CD4-positive, alpha-beta T cell treated with Interleukin-15 for 1 hour (primary cell): ENCODE measurements around the gene MANEAL.
"Not testable (repeated sequence)": the region's sequence is repeated elsewhere in the genome, so short reads cannot be mapped to it uniquely, and the experiment has no call there.

Experiments used
- DNase-seq: peaks from one replicate; pipeline ENCODE4 v3.0.0-alpha.2; 2020

The MANEAL gene, protein sequence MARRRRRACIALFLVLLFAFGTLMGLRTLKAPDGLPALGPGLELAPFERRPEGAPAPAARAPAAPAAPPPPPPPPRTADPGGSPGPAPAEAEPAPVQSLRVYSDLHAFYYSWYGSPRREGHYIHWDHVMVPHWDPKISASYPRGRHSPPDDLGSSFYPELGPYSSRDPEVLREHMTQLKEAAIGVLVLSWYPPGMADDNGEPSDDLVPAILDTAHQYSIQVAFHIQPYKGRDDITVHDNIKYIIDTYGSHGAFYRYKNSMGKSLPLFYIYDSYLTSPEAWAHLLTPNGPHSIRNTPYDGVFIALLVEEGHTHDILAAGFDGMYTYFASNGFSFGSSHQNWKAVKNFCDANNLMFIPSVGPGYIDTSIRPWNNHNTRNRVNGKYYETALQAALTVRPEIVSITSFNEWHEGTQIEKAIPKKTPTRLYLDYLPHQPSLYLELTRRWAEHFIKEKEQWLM

DNA sequence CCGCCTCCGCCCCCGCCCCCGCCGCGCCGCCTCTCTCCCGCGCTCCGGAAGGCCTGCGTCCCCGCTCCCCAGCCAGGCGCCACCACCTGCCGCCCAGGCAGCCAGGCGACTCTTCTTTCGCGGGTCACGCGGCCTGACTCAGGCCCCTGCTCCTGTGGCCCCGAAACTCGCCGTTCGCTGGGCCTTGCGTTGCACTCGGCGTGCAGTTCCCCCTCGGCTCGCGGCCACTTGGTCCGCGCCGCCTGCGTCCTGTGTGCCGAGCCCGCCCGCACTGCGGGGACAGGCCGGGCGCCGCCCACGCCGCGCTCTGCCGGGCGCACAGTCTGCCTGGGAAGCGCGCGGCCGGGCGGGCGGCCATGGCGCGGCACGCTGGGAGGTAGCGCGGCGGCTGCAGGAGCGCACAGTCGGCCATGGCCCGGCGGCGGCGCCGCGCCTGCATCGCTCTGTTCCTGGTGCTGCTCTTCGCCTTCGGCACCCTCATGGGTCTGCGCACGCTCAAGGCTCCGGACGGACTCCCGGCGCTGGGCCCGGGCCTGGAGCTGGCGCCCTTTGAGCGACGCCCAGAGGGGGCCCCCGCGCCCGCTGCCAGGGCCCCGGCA is at the start of gene MANEAL:
MANEAL (plus strand) TSS at position 75 of the 599 bp plus-strand sequence; CDS start at position 411, 336 bp downstream.
- DNase-seq, result peak; percentile 35

DNA sequence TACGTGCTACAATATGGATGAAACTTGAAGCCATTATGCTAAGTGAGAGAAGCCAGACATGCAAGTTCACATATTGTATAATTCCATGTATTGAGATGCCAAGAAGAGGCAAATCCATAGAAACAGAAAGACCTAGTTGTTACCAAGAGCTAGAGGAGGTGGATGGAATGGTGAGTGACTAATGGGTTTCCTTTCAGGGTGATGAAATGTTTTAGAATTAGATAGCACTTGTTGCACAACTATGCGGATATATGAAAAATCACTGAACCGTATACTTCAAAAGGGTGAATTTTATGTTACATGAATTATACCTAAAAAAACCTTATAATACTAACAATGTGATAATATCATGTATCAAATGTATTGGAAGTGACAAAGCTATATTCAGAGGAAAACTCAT is 46.8 kb upstream of the MANEAL start:
- DNase-seq, result no peak

DNA sequence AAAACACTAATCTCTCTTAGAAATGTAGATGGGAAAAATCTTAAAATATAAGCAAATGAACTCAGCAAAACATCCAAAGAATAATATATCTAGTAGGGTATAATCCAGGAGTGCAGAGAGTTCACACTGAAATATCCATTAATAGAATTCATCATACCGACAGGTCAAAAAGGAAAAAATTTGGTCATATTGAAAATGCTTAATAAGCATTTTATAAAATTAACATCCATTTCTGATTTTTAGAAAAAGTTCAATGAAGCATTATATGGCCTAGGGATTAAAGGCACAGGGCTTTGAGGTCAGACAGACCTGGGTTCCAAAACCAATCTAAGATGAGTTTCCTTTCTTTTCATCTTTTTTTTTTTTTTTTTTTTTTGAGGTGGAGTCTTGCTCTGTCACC is 45.1 kb upstream of the MANEAL start:
- no peak for DNase-seq

- DNase-seq, result no peak
These were observed 41.4 kb upstream of the MANEAL start for GRCh38 chr1:37752213-37752582.

DNA sequence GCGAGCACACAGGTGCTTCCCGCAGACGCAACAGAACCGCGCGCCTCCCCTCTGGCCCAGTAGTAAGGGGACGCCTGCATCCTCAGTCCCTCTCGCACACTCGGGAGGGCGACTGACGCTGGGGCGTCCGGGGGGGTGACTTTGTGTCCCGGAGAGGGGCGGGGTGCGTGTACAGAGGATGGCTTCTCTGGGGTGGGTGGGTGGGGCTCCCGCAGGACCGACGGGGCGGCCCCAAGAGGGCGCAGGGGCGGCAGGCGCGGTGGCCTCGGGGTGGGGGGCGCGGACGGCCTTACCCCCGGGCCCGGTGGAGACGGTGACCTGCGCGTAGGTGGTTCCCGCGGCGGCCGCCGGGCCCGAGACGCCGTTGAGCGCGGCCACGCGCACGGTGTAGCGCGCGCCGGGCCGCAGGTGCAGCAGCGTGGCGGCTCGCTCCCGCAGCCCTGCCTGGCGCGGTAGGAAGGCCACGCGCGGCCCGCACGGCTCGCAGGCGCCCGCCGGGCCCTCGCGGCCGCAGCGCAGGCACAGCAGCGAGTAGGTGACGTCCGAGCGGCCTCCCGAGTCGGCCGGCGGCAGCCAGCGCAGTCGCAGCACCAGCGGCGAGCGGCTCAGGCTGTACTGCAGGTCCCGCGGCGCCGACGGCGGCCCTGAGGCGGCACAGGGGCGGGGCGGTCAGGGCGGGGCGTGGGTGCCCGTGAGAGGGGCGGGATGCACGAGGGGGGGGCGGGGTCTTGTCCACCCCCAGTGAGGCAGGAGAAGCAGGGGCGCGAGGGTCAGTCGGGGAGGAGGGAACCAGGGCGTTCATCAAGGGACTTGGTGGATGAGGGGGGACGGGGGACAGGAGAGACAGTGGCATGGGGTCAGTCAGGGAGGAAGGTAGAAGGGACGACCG is 40.8 kb upstream of the MANEAL start:
- no peak for DNase-seq

DNA sequence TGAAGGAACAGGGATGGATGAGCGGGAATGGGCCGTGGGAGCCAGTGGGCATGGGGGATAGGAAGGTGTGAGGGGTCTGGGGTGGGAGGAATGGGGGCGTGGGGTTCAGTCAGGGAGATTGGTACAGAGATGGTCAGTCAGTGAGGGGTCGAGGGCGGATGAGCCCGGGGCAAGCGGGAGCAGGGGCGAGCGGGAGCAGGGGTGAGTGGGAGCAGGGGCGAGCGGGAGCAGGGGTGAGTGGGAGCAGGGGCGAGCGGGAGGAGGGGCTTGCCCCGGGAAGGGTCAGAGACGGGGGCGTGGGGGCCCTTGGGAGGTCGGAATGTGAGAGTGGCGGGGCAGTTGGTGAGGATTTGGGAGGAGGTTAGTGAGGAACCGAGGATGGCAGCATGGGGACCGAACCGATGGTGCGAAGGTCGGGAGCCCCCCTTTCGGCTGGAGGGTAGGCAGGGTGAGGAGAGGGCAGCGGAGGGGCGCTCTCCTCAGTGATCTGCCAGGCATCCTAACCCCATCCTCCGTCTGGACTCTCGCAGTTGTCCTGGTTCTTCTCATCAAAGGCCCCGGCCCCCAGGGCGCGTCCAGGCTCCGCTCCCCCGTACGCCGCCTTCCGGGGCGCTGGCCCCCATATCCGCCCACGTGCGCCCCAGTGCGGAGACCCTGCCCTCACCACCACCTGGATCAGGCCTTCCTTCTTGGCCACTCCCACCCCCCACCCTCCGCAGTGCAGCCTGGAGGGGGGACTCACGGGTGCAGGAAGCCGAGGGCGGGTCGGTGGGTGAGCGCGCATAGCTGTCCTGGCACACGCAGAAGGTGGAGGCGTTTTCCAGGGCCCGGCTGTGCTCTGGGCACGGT is 40.0 kb upstream of the MANEAL start:
- DNase-seq, result no peak

GRCh38 chr1:37755290-37755689 is 38.4 kb upstream of the MANEAL start:
- DNase-seq, result no peak

DNA sequence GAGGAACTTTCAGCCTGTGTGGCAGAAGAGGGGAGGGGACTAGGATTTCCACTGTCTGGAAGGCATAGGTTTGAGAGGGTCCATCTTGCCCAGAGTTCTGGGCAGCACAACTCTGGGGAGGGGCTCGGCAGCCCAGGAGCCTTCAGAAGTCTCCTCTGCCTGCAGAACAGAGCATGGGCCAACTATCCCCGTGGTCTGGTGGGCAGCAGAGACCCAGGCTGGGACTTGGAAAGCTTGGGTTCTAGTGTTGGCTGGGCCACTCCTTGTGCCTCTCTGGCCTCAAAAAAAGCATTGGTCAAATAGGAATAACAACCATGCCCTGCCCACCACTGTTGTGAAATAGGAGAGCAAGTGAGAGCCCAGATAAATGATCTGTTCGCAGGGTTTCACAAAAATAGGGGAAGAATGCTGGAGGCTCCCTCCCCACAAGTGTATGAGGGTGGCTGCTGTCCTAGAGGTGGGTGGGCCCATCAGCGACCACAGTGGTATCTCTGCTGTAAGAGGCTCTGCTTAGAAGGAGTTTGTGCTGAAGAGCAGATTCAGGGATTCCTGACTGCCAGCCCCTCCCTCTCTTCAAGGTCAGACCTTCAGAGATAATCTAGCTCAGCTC is 37.6 kb upstream of the MANEAL start:
- DNase-seq, result no peak

GRCh38 chr1:37759451-37759850 is 34.2 kb upstream of the MANEAL start:
- DNase-seq, result no peak

DNA sequence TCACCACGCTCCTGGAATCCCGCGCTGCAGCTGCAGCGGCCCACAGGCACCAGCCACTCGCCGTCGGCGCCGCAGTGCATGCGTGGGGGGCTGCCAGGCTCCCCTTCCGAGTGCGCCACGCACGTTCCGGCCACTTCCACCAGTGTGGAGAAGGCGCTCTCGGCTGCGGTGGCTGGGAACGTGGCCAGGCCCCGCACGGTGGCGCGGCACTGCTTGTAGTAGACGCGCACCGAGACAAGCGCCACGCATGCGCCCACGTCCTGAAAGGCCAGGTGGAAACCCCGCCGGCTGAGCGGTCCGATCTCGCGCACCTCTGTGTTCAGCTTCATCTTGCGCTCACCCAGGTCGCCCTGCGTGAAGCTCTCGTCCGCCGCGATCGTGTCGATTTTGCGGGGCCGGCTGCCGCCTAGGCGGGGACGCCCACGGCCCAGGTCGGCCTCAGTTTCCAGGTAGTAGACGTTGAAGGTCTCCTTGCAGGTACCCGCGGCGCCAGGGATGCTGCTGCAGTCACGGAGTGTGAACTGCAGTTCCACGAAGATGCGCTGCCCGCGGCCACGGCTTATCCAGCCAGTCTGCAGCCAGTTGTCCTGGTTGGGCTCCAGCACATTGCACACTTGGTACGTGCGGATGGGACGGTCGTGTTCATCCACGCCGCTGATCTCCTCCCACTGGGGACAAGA is 32.1 kb upstream of the MANEAL start:
- DNase-seq, result no peak

- no peak for DNase-seq
These were observed 31.1 kb upstream of the MANEAL start for GRCh38 chr1:37762516-37762915.

- no peak for DNase-seq
These were observed 29.7 kb upstream of the MANEAL start for GRCh38 chr1:37763791-37764413.

DNA sequence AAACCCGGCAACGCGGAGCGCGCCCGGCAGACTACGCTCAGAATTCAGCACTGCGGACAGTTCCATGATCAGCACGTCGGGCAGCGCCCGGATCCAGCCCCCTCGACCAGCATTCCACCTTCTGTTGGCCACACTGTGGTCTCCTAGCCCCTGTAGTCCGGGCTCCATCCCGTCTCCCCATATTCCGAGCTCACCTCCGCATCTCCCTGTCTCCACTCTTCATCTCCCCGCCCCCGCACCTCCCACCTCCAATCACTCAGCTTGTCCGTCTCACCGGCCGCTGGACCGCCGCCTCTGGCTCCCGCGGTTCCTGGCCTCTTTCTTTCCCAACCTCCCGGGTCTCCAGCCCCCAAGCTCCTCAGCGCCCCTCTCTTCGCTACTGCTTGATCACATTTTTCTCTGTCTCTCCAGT is 29.2 kb upstream of the MANEAL start:
- no peak for DNase-seq

- no peak for DNase-seq
These were observed 28.7 kb upstream of the MANEAL start, which contains the start of gene EPHA10 for GRCh38 chr1:37764888-37765441. EPHA10 (minus strand) TSS chr1:37765120; CDS start chr1:37765066, 54 bp downstream.

GRCh38 chr1:37765916-37766664 is 27.6 kb upstream of the MANEAL start:
- no peak for DNase-seq

DNA sequence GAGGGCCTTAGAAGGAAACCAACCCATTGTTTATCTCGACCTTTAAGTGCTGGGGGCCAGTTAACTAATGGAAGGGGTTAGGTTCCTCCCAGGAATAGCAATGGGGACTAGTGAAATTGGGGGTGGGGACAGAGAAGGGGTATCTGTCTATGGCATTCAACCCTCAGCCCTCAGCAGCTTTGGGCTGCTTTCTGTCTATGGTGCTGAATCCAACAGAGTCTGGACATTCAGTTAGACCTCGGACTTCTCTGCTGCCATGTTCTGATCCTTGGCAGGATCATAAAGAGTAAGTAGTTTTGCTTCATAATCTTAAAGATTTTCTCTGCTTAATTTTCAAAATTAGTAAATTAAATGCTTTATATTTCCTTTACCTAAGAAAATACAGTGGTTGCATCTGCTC is 26.2 kb upstream of the MANEAL start:
- DNase-seq, result no peak

- not testable (repeated sequence) for DNase-seq
These were observed 22.2 kb upstream of the MANEAL start for GRCh38 chr1:37771440-37771839.

DNA sequence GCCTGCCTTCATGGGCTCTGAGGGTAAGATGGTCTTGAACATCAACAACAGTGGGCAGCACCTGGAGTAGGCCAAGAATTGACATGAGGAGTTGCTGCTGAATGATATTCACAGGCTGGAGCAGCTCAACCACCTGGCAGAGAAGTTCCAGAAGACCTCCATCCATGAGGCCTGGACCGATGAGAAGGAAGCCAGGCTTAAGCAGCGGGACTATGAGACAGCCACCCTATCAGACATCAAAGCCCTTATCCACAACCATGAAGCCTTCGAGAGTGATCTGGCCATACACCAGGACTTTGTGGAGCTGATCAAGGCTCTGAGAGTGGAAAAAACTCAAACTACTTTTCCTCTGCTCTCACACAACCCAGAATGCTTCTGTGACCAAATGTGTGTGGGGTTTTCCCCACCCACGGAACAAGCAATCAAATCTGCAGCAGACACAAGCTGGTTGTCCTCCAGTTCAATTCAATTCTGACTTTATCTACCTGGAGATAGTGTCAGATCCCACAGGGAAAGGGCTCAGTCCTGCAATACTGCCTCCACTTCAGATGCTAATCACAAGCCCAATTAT is 16.6 kb upstream of the MANEAL start:
- no peak for DNase-seq

DNA sequence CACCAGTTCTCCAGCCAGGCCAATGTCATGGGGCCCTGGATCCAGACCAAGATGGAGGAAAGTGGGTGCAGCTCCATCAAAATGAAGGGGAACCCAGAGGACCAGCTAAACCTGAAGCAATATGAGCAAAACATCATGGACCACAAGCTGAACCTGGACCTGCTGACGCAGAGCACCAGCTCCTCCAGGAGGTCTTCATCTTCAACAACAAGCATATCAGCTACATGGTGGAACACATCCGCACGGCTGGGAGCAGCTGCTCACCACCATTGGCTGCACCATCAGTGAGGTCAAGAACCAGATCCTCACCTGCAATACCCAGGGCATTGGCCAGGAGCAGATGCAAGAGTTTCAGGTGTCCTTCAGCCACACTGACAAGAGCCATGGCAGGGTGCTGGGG is 15.0 kb upstream of the MANEAL start:
- no peak for DNase-seq
